NCI-H2081 treated with DMSO at 0.1 percent for 48 hours (cell line): ENCODE data around the gene HOATZ.
A peak's percentile ranks its signal among the peaks of the same experiment; 100 is the strongest.

ENCODE experiments used
- DNase-seq: peaks from one replicate; lab custom pipeline; 2025; lab: John Stamatoyannopoulos, UW

Gene HOATZ

GRCh38 chr11:111549196-111549868 lies 34.8 kb downstream of the HOATZ start:
- DNase-seq: no peak

DNA sequence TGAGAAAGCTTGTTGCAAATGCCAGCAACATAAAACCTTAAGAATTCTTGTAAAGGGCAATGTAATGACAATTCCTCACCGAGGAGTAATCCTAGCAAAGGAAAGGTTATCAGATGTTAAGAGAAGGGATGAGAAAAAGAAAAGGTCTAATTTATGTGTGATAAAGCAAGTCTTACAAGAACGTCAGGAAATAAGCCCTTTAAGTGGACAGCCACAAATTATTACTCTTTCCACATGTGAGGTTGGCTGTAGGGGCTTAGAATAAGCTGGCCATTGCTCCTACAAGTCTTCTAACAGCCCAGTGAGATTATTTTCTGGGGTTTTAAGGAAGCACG lies 35.3 kb downstream of the HOATZ start:
- no peak for DNase-seq

- no peak for DNase-seq
Measured at GRCh38 chr11:111550258-111550657, 35.7 kb downstream of the HOATZ start.

GRCh38 chr11:111554532-111554931 lies 40.0 kb downstream of the HOATZ start:
- no peak for DNase-seq

DNA sequence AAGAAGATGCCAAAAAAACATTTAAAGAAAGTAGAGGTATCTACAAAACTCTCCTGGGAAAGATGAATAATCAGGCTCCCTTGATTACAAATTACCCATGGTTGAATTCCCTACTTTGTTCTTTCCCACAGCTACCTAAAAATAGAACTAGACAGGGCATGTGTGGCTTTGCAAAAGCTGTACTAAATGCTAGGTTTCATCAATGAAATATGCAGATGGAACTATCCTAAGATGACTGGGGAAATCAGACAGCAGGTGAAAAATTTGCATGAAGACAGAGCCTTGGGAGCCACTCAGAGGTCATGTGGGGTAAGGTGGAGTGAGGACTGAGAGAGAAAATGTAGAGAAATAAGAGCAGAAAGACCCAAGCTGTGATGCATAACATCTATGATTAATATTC lies 40.7 kb downstream of the HOATZ start:
- DNase-seq: no peak

DNA sequence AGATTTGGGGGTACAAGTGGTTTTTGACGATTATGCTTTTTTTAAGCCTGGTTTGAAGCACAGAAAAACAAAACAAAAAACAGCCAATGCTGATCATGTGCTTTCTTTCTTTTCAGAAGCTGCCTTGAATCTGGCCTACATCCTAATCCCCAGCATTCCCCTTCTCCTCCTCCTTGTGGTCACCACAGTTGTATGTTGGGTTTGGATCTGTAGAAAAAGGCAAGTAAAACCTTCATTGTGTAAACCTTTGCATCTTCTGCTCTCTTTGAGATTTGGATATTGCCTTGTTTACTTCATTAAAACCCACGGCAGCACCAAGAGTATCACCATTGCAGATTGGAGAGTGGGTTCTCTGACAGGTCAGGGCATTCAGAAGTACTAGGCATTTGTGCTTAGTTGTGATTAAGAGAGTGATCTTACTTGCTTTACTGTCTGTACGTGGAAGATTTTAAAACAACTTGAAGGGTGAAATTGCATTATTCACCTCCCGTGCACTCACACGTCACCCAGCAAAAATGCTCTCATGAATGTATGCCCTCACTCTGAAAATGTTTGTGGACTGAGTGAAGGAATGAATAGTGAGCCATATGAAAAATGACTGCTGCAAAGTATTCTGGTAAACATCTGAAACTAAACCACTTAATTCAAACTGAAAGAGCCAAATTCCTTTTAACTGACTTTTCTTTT lies 43.0 kb downstream of the HOATZ start:
- no peak for DNase-seq

GRCh38 chr11:111559800-111560464 lies 45.4 kb downstream of the HOATZ start:
- no peak for DNase-seq

- DNase-seq: no peak
Measured at GRCh38 chr11:111560800-111561199, 46.2 kb downstream of the HOATZ start.

GRCh38 chr11:111561306-111561705 lies 46.7 kb downstream of the HOATZ start:
- DNase-seq: no peak

- DNase-seq: no peak
Measured at GRCh38 chr11:111561791-111562325, 47.3 kb downstream of the HOATZ start.

DNA sequence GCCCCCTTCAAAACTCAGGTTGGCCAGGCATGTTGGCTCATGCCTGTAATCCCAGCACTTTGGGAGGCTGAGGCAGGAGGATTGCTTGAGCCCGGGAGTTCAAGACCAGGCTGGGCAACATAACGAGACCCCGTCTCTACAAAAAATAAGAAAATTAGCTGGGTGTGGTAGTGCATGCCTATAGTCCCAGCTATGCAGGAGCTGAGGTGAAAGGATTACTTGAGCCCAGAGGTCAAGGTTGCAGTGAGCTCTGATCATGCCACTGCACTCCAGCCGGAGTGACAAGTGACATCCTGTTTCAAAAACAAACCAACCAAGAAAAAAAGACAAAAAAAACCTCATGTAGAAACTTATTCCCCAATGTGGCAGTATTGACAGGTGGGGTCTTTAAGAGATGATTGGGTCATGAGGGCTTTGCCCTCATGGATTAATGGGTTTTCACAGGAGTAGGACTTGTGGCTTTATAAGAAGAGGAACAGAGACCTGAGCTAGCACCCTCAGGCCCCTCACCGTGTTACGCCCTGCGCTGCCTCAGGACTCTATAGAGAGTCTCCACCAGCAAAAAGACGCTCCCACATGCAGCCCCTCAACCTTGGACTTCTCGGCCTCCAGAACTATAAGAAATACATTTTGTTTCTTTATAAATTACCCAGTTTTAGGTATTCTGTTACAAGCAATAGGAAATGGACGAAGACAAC lies 48.3 kb downstream of the HOATZ start:
- DNase-seq: no peak

DNA sequence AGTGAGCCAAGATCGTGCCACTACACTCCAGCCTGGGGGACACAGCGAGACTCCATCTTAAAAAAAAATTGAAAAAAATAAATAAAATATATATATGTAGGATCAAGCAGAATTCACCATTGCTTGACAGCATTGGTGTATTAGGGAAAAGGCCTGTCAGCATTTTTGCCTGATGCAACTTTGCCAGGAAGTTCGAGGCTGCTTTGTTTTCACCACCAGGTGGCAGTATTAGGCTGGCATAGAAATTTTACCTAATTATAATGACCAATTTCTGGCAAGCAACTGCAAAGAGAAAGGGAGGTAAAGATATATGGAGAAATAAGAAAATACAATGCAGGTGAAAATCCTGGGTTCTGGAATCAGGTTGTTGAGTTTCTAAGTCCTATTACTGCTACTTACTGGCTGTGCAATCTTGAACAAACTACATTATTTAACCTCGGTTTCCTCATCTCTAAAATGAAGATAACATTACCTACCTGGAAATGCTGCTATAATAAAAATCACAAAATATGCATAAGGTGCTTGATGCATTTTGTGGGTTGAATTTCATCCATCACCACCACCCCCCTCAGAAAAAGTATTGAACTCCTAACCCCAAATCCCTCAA lies 50.6 kb downstream of the HOATZ start:
- DNase-seq: peak; percentile 17

- no peak for DNase-seq
Measured at GRCh38 chr11:111566324-111566723, 51.7 kb downstream of the HOATZ start.

- DNase-seq: no peak
Measured at GRCh38 chr11:111569476-111569875, 54.9 kb downstream of the HOATZ start.

GRCh38 chr11:111570796-111571195 lies 56.2 kb downstream of the HOATZ start:
- no peak for DNase-seq

GRCh38 chr11:111571829-111572501 lies 57.4 kb downstream of the HOATZ start:
- no peak for DNase-seq

DNA sequence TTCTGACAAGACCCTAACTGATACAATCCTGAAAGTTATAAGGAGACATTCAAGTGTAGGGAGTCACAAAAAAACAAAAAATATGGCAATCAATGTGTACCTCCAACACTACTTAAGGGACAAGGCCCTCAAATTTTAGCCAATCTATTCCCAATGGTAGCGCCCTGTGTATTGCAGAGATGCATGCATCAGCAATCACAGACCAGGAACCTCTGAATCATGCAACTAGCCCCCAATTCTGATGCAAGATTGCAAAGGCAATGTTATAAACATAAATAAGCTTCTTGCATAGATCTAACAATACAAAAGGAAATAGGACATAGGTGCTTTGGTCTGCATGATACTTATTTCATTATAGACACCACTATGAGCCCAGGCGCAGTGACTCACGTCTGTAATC lies 58.0 kb downstream of the HOATZ start:
- no peak for DNase-seq

- DNase-seq: no peak
Measured at GRCh38 chr11:111573821-111574249, 59.3 kb downstream of the HOATZ start.

DNA sequence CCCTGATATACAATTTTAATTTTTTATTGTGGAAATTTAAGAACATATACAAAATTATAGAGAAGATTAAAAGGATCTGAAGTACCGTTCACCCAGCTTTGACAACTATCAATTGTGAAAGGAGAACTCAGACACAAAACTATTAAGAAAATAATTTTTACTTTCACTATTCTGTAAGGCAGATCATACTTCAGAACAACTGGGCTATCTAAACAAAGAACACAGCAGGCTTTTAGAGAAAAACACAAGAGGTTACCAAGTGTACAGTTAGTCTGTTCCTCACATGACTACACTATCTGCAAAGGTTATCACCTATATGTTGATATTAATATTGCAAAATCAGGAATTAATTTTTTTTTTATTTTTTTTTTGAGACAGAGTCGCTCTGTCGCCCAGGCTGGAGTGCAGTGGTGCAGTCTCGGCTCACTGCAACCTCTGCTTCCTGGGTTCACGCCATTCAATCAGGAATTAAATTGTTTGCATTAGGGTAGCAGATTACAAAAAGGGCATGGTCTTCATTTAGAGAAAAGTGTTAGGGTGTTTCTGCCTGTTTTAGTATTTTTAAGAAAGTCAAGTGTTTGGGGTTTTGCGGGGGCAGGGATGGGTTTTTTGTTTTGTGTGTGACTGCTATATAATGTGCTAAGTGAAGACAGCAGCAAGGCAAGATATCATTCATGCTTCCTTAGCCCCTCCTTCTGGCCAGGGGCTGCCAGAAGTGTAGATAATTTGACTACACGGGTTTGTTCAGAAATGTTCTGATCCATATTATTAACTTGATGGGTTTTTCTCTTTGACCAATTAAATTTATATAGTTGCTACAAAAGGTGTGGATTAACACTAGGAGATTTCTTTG lies 60.0 kb downstream of the HOATZ start:
- DNase-seq: no peak

DNA sequence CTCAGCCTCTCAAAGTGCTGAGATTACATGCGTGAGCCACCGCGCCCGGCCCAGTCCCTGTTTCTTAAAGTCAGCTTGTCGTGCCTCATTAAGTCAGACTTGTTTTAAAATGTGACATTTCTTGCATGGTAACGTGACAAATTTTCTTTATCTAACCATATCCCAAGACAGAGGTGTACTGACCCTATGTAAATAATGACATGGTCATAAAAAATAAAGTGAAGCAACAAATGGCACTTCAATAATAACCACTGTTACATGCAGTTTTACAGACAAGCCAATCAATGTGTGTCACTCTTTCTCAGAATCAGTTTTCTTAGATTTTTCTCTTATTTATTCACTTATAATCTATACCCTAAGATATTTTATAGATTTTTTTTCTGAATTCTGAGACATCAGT lies 61.2 kb downstream of the HOATZ start:
- no peak for DNase-seq

DNA sequence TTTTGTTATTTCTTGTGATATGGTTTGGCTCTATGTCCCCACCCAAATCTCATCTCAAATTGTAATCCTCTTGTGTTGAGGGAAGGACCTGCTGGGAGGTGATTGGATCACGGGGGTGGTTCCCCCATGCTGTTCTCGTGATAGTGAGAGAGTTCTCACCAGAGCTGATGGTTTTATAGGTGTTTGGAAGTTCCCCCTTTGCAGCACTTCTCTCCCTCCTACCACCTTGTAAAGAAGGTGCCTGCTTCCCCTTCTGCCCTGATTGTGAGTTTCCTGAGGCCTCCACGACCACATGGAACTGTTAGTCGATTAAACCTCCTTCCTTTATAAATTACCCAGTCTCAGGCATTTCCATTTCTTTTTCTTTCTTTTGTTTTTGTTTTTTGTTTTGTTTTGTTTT lies 63.2 kb downstream of the HOATZ start:
- DNase-seq: no peak
